Panc1 (cell line): ENCODE measurements around the gene ATOH8. TPM values are rescaled to one million over a fixed set of nuclear protein-coding genes. Genes with fewer than 3 reads are reported as not detected.
"Not testable (repeated sequence)": the region's sequence is repeated elsewhere in the genome, so short reads cannot be mapped to it uniquely, and the experiment has no call there.

ENCODE experiments used
- ATAC-seq: fragments of 200-7000 bp; cut with Tn5 transposase; 2 replicates; pipeline ENCODE4 v1.9.1; 2020; ENCODE audit warnings: mild to moderate bottlenecking, moderate library complexity
- BruUV-seq: library from RNA; stranded (reverse); fragments of 400-500 nt; replicated peaks from 2 replicates; lab custom pipeline; 2021; lab: Mats Ljungman, UMichigan
- CTCF ChIA-PET: fragments of 300-600 bp; sonication (Branson Sonifier 250); formaldehyde crosslinking; loops from one replicate; lab custom pipeline; 2022; ENCODE audit warnings: antibody characterized with exemption; lab: Charles Lee
- POLR2A ChIA-PET: fragments of 300-600 bp; sonication (Branson Sonifier 250); formaldehyde crosslinking; loops from one replicate; lab custom pipeline; 2022; ENCODE audit warnings: antibody characterized with exemption; lab: Charles Lee
- DNase-seq: peaks from one replicate; pipeline ENCODE4 v3.0.0-alpha.2; 2010; ENCODE audit warnings: low read depth, low spot score
- H3K27ac ChIP-seq: 2 replicates; pipeline ENCODE4 v1.5.1; 2011; ENCODE audit warnings: mild to moderate bottlenecking, low read length, inconsistent platforms
- H3K27me3 ChIP-seq: fragments of 200-500 bp; sonication (Bioruptor generic); 2 replicates; pipeline ENCODE4 v1.6.0; 2014; ENCODE audit warnings: low read length, inconsistent platforms; ENCODE audit not compliant: control insufficient read depth, insufficient read depth
- H3K36me3 ChIP-seq: fragments of 200-500 bp; sonication (Bioruptor generic); 2 replicates; pipeline ENCODE4 v1.5.1; 2014; ENCODE audit warnings: inconsistent platforms, mild to moderate bottlenecking, low read length, moderate library complexity; ENCODE audit not compliant: control insufficient read depth, insufficient read depth
- H3K4me1 ChIP-seq: 2 replicates; pipeline ENCODE4 v1.5.1; 2011; ENCODE audit warnings: inconsistent platforms, mild to moderate bottlenecking, low read length, moderate library complexity; ENCODE audit not compliant: control insufficient read depth, insufficient read depth
- H3K4me3 ChIP-seq, 2 experiments: 2 replicates each; pipeline ENCODE4 v1.5.1; 2011 to 2012; ENCODE audit warnings: low read depth in 2 of 2, low read length in 2 of 2, mild to moderate bottlenecking in 2 of 2, inconsistent platforms in 1 of 2, moderate library complexity in 1 of 2
- H3K9me3 ChIP-seq: fragments of 200-500 bp; sonication (Bioruptor generic); 2 replicates; pipeline ENCODE4 v1.5.1; 2014; ENCODE audit warnings: low read depth, mild to moderate bottlenecking, inconsistent platforms, low read length, moderate library complexity; ENCODE audit not compliant: control insufficient read depth, insufficient read depth
- POLR2AphosphoS5 ChIP-seq: IDR thresholded peaks from 2 replicates; pipeline ENCODE4 v1.6.1; 2012; ENCODE audit warnings: mild to moderate bottlenecking, low read depth, low read length, moderate library complexity
- SIN3A ChIP-seq: IDR thresholded peaks from 2 replicates; pipeline ENCODE4 v1.6.1; 2012; ENCODE audit warnings: low read depth, mild to moderate bottlenecking, low read length, moderate library complexity, borderline replicate concordance; ENCODE audit not compliant: insufficient read depth
- TCF7L2 ChIP-seq: IDR thresholded peaks from 2 replicates; pipeline ENCODE4 v1.6.1; 2011; ENCODE audit warnings: mild to moderate bottlenecking, low read depth, low read length, inconsistent platforms
- in situ Hi-C: cut with HindIII; loops from 2 replicates; pipeline ENCODE4 v1.10.0; 2016; ENCODE audit warnings: low sequenced_read_pairs, low pct_unique_long_range_greater_than_20kb
- intact Hi-C: fragments of 100-400 bp; cut with micrococcal nuclease; formaldehyde crosslinking; loops from one replicate; pipeline ENCODE4 v1.10.0; 2022; ENCODE audit not compliant: unreplicated experiment
- total RNA-seq: library from RNA; stranded (reverse); gene quantifications from one replicate; pipeline ENCODE4 v1.2.1, GENCODE V29; 2021; ENCODE audit not compliant: unreplicated experiment
- TF ChIP-seq, protein P1 (sequence below), 2 experiments: IDR thresholded peaks; 2 replicates each; pipeline ENCODE4 v1.6.1; 2011 to 2012; ENCODE audit warnings: low read depth in 2 of 2, control low read depth in 1 of 2, low read length in 1 of 2, mild to moderate bottlenecking in 1 of 2, moderate library complexity in 1 of 2; ENCODE audit not compliant: insufficient read depth in 1 of 2
- TF ChIP-seq, protein P2 (sequence below): fragments of 450-650 bp; IDR thresholded peaks from 2 replicates; pipeline ENCODE4 v1.5.1; 2017; ENCODE audit warnings: mild to moderate bottlenecking

Gene ATOH8
- total RNA-seq, 1 experiment from 2014 or later = 3.8 TPM

DNA sequence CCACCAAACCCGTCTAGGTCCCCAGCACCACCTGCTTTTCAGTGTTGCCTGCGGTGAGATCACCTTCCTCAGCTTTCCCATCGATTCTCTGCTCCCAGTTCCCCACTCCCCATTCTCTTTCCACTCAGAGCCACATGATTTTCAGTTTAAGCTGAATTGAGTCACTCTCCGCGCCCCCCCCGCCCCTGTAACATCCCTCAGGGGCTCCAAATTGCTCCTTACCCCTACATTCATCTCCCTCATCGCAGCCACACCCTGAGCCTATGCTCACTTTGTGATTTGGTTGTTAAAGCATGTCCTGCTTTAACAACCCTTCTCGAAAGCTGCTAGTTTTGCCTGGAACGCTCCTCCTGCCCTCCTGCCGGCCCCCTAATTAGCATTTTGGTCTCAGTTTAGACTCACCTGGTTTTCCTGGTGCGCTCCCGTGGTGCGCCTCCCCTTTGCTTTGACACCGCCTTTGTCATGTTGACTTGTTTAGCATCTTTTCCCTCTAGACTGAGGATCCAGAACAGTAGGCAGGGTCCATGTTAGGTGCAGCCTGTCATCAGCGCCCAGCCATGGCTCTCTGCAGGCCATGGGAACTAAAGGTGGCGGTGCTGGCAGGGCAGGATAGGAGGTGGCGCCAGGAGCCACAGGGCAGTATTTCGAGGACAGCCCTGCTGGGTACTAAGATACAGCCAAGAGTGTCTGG lies 74.2 kb downstream of the ATOH8 start:
- no peaks in the 10 kb centered on the region for H3K9me3 ChIP-seq
- peak overlapping the region in 1 of 2 experiments; percentile 41; a peak in 2 of 4 replicates for H3K4me3 ChIP-seq
- ATAC-seq = no peak

DNA sequence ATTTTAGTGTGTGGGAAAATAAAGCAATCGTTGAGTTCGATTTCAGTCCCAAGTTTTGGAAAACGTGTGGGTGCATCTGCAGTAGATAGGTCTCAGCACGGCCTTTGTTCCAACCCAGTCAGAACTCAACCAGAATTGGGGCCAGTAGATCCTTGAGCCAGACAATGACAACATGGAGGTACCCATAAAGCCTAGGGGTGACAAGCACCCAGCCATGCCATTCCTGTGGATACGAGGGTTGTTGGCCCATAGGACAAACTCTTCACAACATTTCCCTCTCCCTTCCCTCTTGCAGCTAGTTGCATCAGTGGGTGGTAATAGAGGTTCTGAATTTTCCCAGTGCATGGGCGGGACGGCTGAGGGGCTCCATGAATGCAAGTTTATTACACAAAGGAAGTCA lies 74.9 kb downstream of the ATOH8 start:
- no peak for TF ChIP-seq SIN3A
- TF ChIP-seq, protein P1, sequence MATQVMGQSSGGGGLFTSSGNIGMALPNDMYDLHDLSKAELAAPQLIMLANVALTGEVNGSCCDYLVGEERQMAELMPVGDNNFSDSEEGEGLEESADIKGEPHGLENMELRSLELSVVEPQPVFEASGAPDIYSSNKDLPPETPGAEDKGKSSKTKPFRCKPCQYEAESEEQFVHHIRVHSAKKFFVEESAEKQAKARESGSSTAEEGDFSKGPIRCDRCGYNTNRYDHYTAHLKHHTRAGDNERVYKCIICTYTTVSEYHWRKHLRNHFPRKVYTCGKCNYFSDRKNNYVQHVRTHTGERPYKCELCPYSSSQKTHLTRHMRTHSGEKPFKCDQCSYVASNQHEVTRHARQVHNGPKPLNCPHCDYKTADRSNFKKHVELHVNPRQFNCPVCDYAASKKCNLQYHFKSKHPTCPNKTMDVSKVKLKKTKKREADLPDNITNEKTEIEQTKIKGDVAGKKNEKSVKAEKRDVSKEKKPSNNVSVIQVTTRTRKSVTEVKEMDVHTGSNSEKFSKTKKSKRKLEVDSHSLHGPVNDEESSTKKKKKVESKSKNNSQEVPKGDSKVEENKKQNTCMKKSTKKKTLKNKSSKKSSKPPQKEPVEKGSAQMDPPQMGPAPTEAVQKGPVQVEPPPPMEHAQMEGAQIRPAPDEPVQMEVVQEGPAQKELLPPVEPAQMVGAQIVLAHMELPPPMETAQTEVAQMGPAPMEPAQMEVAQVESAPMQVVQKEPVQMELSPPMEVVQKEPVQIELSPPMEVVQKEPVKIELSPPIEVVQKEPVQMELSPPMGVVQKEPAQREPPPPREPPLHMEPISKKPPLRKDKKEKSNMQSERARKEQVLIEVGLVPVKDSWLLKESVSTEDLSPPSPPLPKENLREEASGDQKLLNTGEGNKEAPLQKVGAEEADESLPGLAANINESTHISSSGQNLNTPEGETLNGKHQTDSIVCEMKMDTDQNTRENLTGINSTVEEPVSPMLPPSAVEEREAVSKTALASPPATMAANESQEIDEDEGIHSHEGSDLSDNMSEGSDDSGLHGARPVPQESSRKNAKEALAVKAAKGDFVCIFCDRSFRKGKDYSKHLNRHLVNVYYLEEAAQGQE (IDR thresholded peaks at IDR 0.05; ENCODE audit: insufficient read depth in 1 of 2, low read depth in 2 of 2, low read length in 1 of 2) = no peak
- TF ChIP-seq TCF7L2 = no peak
- TF ChIP-seq, protein P2, sequence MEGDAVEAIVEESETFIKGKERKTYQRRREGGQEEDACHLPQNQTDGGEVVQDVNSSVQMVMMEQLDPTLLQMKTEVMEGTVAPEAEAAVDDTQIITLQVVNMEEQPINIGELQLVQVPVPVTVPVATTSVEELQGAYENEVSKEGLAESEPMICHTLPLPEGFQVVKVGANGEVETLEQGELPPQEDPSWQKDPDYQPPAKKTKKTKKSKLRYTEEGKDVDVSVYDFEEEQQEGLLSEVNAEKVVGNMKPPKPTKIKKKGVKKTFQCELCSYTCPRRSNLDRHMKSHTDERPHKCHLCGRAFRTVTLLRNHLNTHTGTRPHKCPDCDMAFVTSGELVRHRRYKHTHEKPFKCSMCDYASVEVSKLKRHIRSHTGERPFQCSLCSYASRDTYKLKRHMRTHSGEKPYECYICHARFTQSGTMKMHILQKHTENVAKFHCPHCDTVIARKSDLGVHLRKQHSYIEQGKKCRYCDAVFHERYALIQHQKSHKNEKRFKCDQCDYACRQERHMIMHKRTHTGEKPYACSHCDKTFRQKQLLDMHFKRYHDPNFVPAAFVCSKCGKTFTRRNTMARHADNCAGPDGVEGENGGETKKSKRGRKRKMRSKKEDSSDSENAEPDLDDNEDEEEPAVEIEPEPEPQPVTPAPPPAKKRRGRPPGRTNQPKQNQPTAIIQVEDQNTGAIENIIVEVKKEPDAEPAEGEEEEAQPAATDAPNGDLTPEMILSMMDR = no peak
- TF ChIP-seq POLR2AphosphoS5 = no peak
- in situ Hi-C loops (no loop called here), intact Hi-C loops (loop anchor here (5.0 kb wide), 2 partner anchors 194 to 249 kb away; no protein-coding TSS in a partner anchor)
- Histone ChIP-seq H3K27me3 (peaks cover 9% of the 10 kb centered on the region; the same call in 1 of the 2 replicates), H3K4me3 (no peak overlapping the region), H3K36me3 (no peaks in the 10 kb centered on the region), H3K4me1 (0 out of 2 replicates have a peak, but pooled peaks cover 3% of the 10 kb centered on the region), H3K27ac (no peak overlapping the region), H3K9me3 (no peaks in the 10 kb centered on the region)
- ATAC-seq = no peak
- ChIA-PET CTCF (interaction anchor here (2.2 kb wide), 1 partner anchor 61 kb away, joined by 5 read pairs; the partner anchor contains the start of gene ST3GAL5), POLR2A (no interaction called here)
- no peak for DNase-seq
- BruUV-seq = no TSS peak

More for the DNA sequence above, 74.2 kb downstream of the ATOH8 start:
- in situ Hi-C loops (no loop called here), intact Hi-C loops (loop anchor here (5.0 kb wide), 2 partner anchors 194 to 249 kb away; no protein-coding TSS in a partner anchor)
- 0 out of 2 replicates have a peak, but pooled peaks cover 3% of the 10 kb centered on the region for H3K4me1 ChIP-seq
- H3K27ac ChIP-seq = no peak overlapping the region
- TF ChIP-seq TCF7L2 (no peak), SIN3A (no peak), POLR2AphosphoS5 (no peak)
- TF ChIP-seq, protein P2 = no peak
- TF ChIP-seq, protein P1 (IDR thresholded peaks at IDR 0.05; ENCODE audit: insufficient read depth in 1 of 2, low read depth in 2 of 2, low read length in 1 of 2) = no peak
- ChIA-PET CTCF (interaction anchor here (0.5 to 2.2 kb wide), 13 partner anchors 10 to 363 kb away, joined by 3 to 12 read pairs (median 5); partner anchors contain the start of gene ST3GAL5), POLR2A (no interaction called here)
- BruUV-seq = no TSS peak
- no peaks in the 10 kb centered on the region for H3K36me3 ChIP-seq
- no peak for DNase-seq
- H3K27me3 ChIP-seq = peaks cover 5% of the 10 kb centered on the region; the same call in 1 of the 2 replicates

DNA sequence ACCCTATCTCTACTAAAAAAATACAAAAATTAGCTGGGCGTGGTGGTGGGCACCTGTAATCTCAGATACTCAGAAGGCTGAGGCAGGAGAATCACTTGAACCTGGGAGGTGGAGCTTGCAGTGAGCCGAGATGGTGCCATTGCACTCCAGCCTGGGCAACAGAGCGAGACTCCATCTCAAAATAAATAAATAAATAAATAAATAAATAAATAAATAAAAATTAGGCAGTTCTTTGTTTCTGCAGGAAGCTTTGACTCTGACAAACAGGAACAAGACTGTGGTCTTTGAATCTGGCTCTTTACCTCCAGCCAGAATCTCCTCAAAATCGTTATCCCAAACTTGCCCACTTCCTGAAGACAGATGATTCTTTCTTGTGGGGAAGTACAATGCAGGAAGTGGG lies 75.6 kb downstream of the ATOH8 start:
- H3K36me3 ChIP-seq, DNase-seq, H3K4me1 ChIP-seq, ATAC-seq, POLR2A ChIA-PET, H3K27ac ChIP-seq, BruUV-seq, in situ Hi-C loops, H3K27me3 ChIP-seq, CTCF ChIA-PET, H3K9me3 ChIP-seq, H3K4me3 ChIP-seq: not testable (repeated sequence)
- intact Hi-C loops = loop anchor here (5.0 kb wide), 2 partner anchors 193 to 248 kb away; no protein-coding TSS in a partner anchor
